DOHH2 (cell line): Measurements from ENCODE around the gene ART4.

Source experiments
- H3F3A ChIP-seq: fragments of 200-600 bp; sonication (generic), shearing (Covaris generic); 2 replicates; pipeline ENCODE4 v1.6.0; 2016; ENCODE audit warnings: antibody characterized with exemption, mild to moderate bottlenecking; ENCODE audit not compliant: control insufficient read depth, insufficient read depth
- H3K27ac ChIP-seq: fragments of 200-600 bp; sonication (generic); 2 replicates; pipeline ENCODE4 v1.5.1; 2014; ENCODE audit warnings: low read depth, mild to moderate bottlenecking, low read length, moderate library complexity
- H3K27me3 ChIP-seq: fragments of 200-600 bp; sonication (generic); 2 replicates; pipeline ENCODE4 v1.6.1; 2014; ENCODE audit warnings: mild to moderate bottlenecking, low read length, mixed read lengths; ENCODE audit not compliant: control insufficient read depth
- H3K36me3 ChIP-seq: fragments of 200-600 bp; sonication (generic); 2 replicates; pipeline ENCODE4 v1.6.1; 2014; ENCODE audit warnings: mild to moderate bottlenecking, low read length, moderate library complexity, mixed read lengths; ENCODE audit not compliant: control insufficient read depth
- H3K4me1 ChIP-seq: fragments of 200-600 bp; sonication (generic); 2 replicates; pipeline ENCODE4 v1.6.1; 2014; ENCODE audit warnings: mild to moderate bottlenecking, low read length, mixed read lengths; ENCODE audit not compliant: control insufficient read depth
- H3K4me2 ChIP-seq: fragments of 200-600 bp; sonication (generic); 2 replicates; pipeline ENCODE4 v1.6.0; 2014; ENCODE audit warnings: mild to moderate bottlenecking, low read length, moderate library complexity
- H3K4me3 ChIP-seq: fragments of 200-600 bp; sonication (generic); 2 replicates; pipeline ENCODE4 v1.5.1; 2014; ENCODE audit warnings: mild to moderate bottlenecking, low read length, mixed read lengths
- H3K79me2 ChIP-seq: fragments of 200-600 bp; sonication (generic); 2 replicates; pipeline ENCODE4 v1.6.1; 2014; ENCODE audit warnings: mild to moderate bottlenecking, low read length, mixed read lengths; ENCODE audit not compliant: control insufficient read depth
- H3K9me2 ChIP-seq: fragments of 200-600 bp; sonication (generic); replicated peaks from 2 replicates; pipeline ENCODE4 v1.6.1; 2014; ENCODE audit warnings: mild to moderate bottlenecking, low read length, mixed read lengths; ENCODE audit not compliant: control insufficient read depth
- H3K9me3 ChIP-seq: fragments of 200-600 bp; sonication (generic); 2 replicates; pipeline ENCODE4 v1.6.1; 2014; ENCODE audit warnings: antibody characterized with exemption, low read length, mixed read lengths; ENCODE audit not compliant: control insufficient read depth, insufficient read depth
- H4K20me1 ChIP-seq: fragments of 200-600 bp; sonication (generic); 2 replicates; pipeline ENCODE4 v1.6.0; 2014; ENCODE audit warnings: low read depth, mild to moderate bottlenecking, antibody characterized with exemption, low read length, moderate library complexity; ENCODE audit not compliant: control insufficient read depth, insufficient read depth
- CTCF ChIP-seq: fragments of 200-600 bp; sonication (generic); IDR thresholded peaks from one replicate; pipeline ENCODE4 v1.5.1; 2014; ENCODE audit warnings: antibody characterized with exemption, mild to moderate bottlenecking, low read depth, low read length; ENCODE audit not compliant: poor library complexity, severe bottlenecking
- EZH2phosphoT487 ChIP-seq: fragments of 200-600 bp; sonication (generic); IDR thresholded peaks from 2 replicates; pipeline ENCODE4 v1.6.1; 2017; ENCODE audit warnings: borderline replicate concordance, mild to moderate bottlenecking, antibody characterized with exemption, low read length, moderate library complexity, mixed read lengths

ART4 gene

GRCh38 chr12:14843425-14843887 lies at the start of gene ART4:
Gene ART4, minus strand, starts transcription at chr12:14843526. Its CDS starts 413 bp downstream, at chr12:14843113.
- H3K9me3 ChIP-seq: no peaks in the 10 kb centered on the region
- H3K9me2 ChIP-seq: no peaks in the 10 kb centered on the region
- no peaks in the 10 kb centered on the region for H3K79me2 ChIP-seq
- H3K27ac ChIP-seq: no peak within 1 kb of the TSS
- no peaks in the 10 kb centered on the region for H3K36me3 ChIP-seq
- H3F3A ChIP-seq: no peaks in the 10 kb centered on the region
- no peak for TF ChIP-seq CTCF
- no peak for TF ChIP-seq EZH2phosphoT487
- H3K27me3 ChIP-seq: no peaks in the 10 kb centered on the region
- no peak within 1 kb of the TSS for H3K4me2 ChIP-seq
- no peaks in the 10 kb centered on the region for H4K20me1 ChIP-seq
- H3K4me1 ChIP-seq: peaks cover 14% of the 10 kb centered on the region
- no peak within 1 kb of the TSS for H3K4me3 ChIP-seq

- Histone ChIP-seq H3K9me3 (no peaks in the 10 kb centered on the region), H3K9me2 (no peaks in the 10 kb centered on the region), H3F3A (no peaks in the 10 kb centered on the region), H3K4me3 (no peak overlapping the region), H3K27ac (no peak overlapping the region), H3K4me2 (no peak overlapping the region), H3K79me2 (no peaks in the 10 kb centered on the region), H3K27me3 (no peaks in the 10 kb centered on the region), H4K20me1 (no peaks in the 10 kb centered on the region), H3K36me3 (no peaks in the 10 kb centered on the region), H3K4me1 (no peaks in the 10 kb centered on the region)
- no peak for TF ChIP-seq EZH2phosphoT487
- TF ChIP-seq CTCF: peak; percentile 36
These were observed 49.6 kb upstream of the ART4 start for GRCh38 chr12:14892726-14893505.

GRCh38 chr12:14890701-14891100 lies 47.4 kb upstream of the ART4 start:
- Histone ChIP-seq H3K4me1 (peaks cover 13% of the 10 kb centered on the region), H3K4me3 (no peak overlapping the region), H3K9me3 (no peaks in the 10 kb centered on the region), H3F3A (no peaks in the 10 kb centered on the region), H3K9me2 (no peaks in the 10 kb centered on the region), H3K36me3 (no peaks in the 10 kb centered on the region), H3K27me3 (no peaks in the 10 kb centered on the region), H3K27ac (no peak overlapping the region), H4K20me1 (no peaks in the 10 kb centered on the region), H3K79me2 (no peaks in the 10 kb centered on the region), H3K4me2 (no peak overlapping the region)
- TF ChIP-seq CTCF: no peak
- TF ChIP-seq EZH2phosphoT487: no peak
